DMS153 (cell line): ENCODE results near the gene TEX44.
"Not testable (repeated sequence)": the region's sequence is repeated elsewhere in the genome, so short reads cannot be mapped to it uniquely, and the experiment has no call there.

Experiments
- DNase-seq: peaks from one replicate; lab custom pipeline; 2025; lab: John Stamatoyannopoulos, UW

TEX44 gene

GRCh38 chr2:231571661-231572191 lies 20.9 kb upstream of the TEX44 start:
- DNase-seq = no peak

GRCh38 chr2:231573096-231573495 lies 19.6 kb upstream of the TEX44 start:
- no peak for DNase-seq

- no peak for DNase-seq
These were observed 18.8 kb upstream of the TEX44 start for GRCh38 chr2:231573698-231574421.

GRCh38 chr2:231575612-231576256 lies 16.9 kb upstream of the TEX44 start:
- DNase-seq = no peak

GRCh38 chr2:231576465-231576864 lies 16.2 kb upstream of the TEX44 start:
- no peak for DNase-seq

GRCh38 chr2:231578655-231579054 lies 14.0 kb upstream of the TEX44 start:
- not testable (repeated sequence) for DNase-seq

GRCh38 chr2:231579560-231579959 lies 13.1 kb upstream of the TEX44 start:
- DNase-seq = no peak

GRCh38 chr2:231581328-231581727 lies 11.3 kb upstream of the TEX44 start:
- DNase-seq = no peak

- no peak for DNase-seq
These were observed 8.7 kb upstream of the TEX44 start for GRCh38 chr2:231583982-231584381.

- not testable (repeated sequence) for DNase-seq
These were observed 4.9 kb upstream of the TEX44 start for GRCh38 chr2:231587744-231588143.

GRCh38 chr2:231589656-231590055 lies 3.0 kb upstream of the TEX44 start:
- no peak for DNase-seq

- DNase-seq = peak; percentile 48
These were observed 2.0 kb upstream of the TEX44 start for GRCh38 chr2:231590614-231591013.

GRCh38 chr2:231593666-231594065 lies 1.0 kb downstream of the TEX44 start:
- DNase-seq = no peak

GRCh38 chr2:231597014-231597611 lies 4.4 kb downstream of the TEX44 start:
- no peak for DNase-seq

GRCh38 chr2:231597627-231598026 lies 5.0 kb downstream of the TEX44 start:
- no peak for DNase-seq

- DNase-seq = no peak
These were observed 8.1 kb downstream of the TEX44 start for GRCh38 chr2:231600619-231601355.

- DNase-seq = peak; percentile 38
These were observed 8.9 kb downstream of the TEX44 start for GRCh38 chr2:231601356-231602229.

GRCh38 chr2:231602859-231603467 lies 10.3 kb downstream of the TEX44 start:
- no peak for DNase-seq

GRCh38 chr2:231604101-231604684 lies 11.5 kb downstream of the TEX44 start:
- peak; percentile 55 for DNase-seq
